ENCODE results near the gene MZT2B. TPM values are rescaled to one million over a fixed set of nuclear protein-coding genes. Genes with fewer than 3 reads are reported as not detected.
A peak's percentile ranks its signal among the peaks of the same experiment; 100 is the strongest.

The MZT2B gene
- total and polyA plus RNA-seq, 2 of the 13 experiments (the other 11 are each of a cell fraction or from before 2014, with no cell fraction given), result 253 to 410 TPM

- peak; percentile 77; the same call in 1 of the 2 replicates for TF ChIP-seq NR0B2 (CRISPR knock-in tag; IDR thresholded peaks at IDR 0.05)
- TF ChIP-seq ZNF646 (CRISPR knock-in tag; IDR thresholded peaks at IDR 0.05), result no peak
- no peak for TF ChIP-seq ZNF784 (CRISPR knock-in tag; IDR thresholded peaks at IDR 0.05; ENCODE audit: borderline replicate concordance)
- TF ChIP-seq AKAP8 (CRISPR knock-in tag; IDR thresholded peaks at IDR 0.05), result peak; percentile 88; the same call in 1 of the 2 replicates
- TF ChIP-seq SMAD3 (CRISPR knock-in tag; IDR thresholded peaks at IDR 0.05), result no peak; the same call in 1 of the 2 replicates
- TF ChIP-seq RORA (CRISPR knock-in tag; IDR thresholded peaks at IDR 0.05), result no peak
- no peak for TF ChIP-seq ZNF549 (CRISPR knock-in tag; IDR thresholded peaks at IDR 0.05)
- no peak for TF ChIP-seq DPF2 (CRISPR knock-in tag; IDR thresholded peaks at IDR 0.05; ENCODE audit: borderline replicate concordance, low read depth)
- no peak for TF ChIP-seq BCLAF1 (IDR thresholded peaks at IDR 0.05)
- TF ChIP-seq KDM5A (IDR thresholded peaks at IDR 0.05; ENCODE audit: borderline replicate concordance, low read length), result peak; percentile 98
- peak; percentile 62; the same call in 1 of the 2 replicates for TF ChIP-seq ZNF710 (CRISPR knock-in tag; IDR thresholded peaks at IDR 0.05; ENCODE audit: borderline replicate concordance)
- TF ChIP-seq MYNN (CRISPR knock-in tag; IDR thresholded peaks at IDR 0.05; ENCODE audit: low read depth), result no peak
These were observed 660 bp upstream of the MZT2B start, which contains the start of gene SMPD4 (continued) for GRCh38 chr2:130181325-130181879.

Measured in HepG2 (cell line).